Dedifferentiated amniotic fluid mesenchymal stem cell (primary cell): Measurements from ENCODE around the gene BACH1.
"Not testable (repeated sequence)": the region's sequence is repeated elsewhere in the genome, so short reads cannot be mapped to it uniquely, and the experiment has no call there.

Source experiments
- DNase-seq: peaks from one replicate; pipeline ENCODE4 v3.0.0-alpha.2; 2016; ENCODE audit errors: extremely low spot score

The BACH1 gene

GRCh38 chr21:29346771-29347170, 48.0 kb downstream of the BACH1 start:
- no peak for DNase-seq

- no peak for DNase-seq
These were observed 48.6 kb downstream of the BACH1 start for GRCh38 chr21:29347274-29347681.

DNA sequence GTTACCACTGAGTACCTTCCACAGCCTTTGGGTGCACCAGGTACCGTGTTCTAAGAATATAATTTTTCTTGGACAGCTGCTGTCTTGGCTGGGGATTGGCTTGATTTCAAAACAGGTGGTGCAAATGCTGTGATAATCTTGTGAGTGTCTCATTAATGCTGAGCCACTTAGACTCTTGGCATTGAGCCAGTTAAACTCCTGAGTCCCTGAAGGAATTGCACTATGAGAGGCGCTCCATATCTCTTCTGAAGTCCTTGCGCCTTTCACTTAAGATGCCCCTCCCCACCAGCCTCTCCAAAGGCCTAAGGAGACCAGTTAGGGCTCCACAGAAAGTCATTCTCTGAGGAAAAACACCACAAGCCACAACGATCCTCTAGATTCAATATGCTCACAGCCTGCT, 51.0 kb downstream of the BACH1 start:
- DNase-seq, result no peak

DNA sequence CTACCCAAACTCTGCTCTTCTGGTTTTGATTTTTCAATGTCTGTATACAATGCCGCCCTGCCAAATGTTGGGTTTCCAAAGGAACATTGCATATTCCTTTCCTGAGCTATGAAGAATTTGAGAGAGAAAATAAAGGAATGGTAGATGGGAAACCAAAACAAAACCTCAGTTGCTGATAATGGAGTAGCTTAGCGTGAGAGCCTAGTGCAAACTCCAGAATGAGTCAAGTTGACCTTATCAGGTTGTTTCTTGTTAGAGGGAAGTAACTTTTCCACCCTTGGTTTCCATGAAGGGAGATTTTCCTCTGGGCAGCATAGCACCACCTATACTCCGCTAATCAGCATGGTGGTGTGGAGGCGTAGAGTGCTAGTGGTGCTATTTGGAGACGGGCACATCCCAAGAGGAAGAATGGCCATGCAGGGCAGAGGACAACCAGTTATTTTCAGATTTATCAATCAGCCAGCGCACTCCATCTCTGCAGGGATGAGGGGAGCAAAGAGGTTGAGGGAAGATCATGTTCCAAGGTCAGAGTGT, 51.6 kb downstream of the BACH1 start:
- DNase-seq, result no peak

GRCh38 chr21:29351691-29352090, 53.0 kb downstream of the BACH1 start:
- peak; percentile 60 for DNase-seq

DNA sequence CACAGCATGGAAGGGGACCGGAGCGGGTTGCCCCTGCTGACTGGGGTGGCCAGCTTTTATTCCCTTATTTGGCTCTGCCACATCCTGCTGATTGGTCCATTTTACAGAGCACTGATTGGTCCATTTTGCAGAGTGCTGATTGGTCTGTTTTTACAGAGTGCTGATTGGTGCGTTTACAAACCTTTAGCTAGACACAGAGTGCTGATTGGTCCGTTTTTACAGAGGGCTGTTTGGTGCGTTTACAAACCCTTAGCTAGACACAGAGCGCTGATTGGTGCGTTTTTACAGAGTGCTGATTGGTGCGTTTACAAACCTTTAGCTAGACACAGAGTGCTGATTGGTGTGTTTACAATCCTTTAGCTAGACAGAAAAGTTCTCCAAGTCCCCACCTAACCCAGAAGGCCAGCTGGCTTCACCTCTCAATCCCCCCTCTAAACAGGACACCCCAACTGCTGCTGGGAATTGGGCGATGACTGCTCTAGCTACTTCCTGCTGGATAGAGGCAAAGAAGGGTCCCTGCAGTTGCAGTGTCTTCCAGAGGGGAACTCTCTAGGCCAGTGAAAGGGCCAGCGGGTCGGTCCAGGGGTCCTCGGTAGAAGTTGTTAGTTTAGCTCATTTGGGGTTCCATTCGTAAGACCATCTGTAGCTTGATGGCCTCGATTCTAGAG, 56.5 kb downstream of the BACH1 start:
- DNase-seq, result not testable (repeated sequence)

- DNase-seq, result not testable (repeated sequence)
These were observed 57.6 kb downstream of the BACH1 start for GRCh38 chr21:29356291-29356690.

- DNase-seq, result not testable (repeated sequence)
These were observed 58.1 kb downstream of the BACH1 start for GRCh38 chr21:29356810-29357209.

- no peak for DNase-seq
These were observed 61.0 kb downstream of the BACH1 start for GRCh38 chr21:29359718-29360117.

DNA sequence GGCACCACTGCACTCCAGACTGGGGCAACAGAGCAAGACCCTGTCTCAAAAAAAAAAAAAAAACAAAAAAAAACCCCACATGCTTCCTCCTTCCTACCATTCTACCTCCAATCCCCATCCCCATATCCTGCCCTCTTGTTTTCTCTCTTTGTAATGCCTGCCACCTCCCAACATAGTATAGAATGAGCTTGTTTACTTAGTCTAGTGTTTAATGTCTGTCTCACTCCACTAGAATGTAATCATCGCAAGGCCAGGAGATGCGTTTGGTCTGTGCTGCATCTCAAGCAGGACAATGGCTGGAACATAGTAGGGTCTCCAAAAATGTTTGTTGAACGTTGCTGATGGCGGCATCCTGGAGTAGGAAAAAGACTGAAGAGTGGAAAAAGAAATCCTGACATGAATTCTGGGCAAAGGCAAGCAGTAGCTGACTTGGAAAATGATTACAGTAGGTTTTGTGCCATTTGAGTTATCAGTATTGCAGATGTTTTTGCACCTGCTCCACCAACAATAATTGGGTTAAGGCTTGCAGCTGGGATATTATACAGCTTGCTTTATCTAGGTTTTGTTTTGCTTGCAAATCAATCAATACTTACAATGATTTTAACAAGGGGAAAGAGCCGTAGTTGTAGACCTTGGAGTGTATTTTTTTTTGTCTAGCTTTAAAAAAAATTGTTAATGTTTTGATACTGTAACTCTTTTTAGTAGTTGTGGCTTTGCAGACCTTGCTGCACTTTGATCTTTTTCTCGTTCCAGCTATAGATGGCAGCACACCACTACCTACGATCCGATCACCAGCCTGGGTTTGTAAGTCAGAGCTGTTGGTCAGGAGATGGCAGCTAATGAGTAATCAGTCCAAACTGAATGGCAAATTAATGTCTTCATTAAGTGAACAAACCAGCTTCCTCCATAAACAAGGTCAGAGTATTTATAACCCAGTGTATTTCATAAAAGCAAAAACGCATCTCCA, 62.4 kb downstream of the BACH1 start:
- DNase-seq, result no peak

DNA sequence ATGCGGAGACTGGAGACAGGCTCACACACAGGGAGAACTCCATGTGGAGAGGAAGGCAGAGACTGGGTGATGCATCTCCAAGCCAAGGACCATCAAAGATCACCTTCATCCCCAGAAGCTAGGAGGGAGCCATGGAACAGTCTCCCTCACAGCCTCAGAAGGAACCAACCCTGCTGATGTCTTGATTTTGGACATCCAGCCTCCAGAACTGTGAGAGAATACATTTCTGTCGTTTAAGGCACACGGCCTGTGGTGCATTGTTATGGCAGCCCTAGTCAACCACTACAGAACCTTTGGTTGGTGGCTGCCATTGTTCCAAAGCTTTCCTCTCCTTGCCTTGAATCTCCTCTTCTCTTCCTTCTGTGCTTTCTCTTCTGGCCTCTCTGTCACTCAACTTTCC, 64.0 kb downstream of the BACH1 start:
- no peak for DNase-seq

GRCh38 chr21:29365661-29366265, 67.0 kb downstream of the BACH1 start:
- no peak for DNase-seq

- no peak for DNase-seq
These were observed 67.8 kb downstream of the BACH1 start for GRCh38 chr21:29366532-29366931.

DNA sequence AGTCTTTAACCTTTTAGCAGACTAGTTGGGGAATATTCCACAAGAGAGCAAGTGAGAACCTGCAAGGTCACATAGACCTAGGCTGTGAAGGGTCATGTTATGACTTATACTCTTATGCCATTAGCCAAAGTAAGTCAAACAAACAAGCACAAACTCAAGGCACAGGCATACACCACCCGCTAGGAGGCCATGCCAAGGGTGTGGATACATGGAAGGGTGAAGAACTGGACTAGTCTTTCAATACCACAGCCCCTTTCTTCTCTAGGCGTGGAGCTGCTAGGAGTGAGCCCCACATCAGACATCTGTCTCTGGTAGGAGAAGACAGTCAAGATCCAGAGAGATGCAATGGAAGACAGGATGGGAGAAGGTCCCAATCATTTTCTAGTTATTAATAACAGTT, 68.6 kb downstream of the BACH1 start:
- no peak for DNase-seq

- DNase-seq, result no peak
These were observed 70.2 kb downstream of the BACH1 start for GRCh38 chr21:29368906-29369305.

DNA sequence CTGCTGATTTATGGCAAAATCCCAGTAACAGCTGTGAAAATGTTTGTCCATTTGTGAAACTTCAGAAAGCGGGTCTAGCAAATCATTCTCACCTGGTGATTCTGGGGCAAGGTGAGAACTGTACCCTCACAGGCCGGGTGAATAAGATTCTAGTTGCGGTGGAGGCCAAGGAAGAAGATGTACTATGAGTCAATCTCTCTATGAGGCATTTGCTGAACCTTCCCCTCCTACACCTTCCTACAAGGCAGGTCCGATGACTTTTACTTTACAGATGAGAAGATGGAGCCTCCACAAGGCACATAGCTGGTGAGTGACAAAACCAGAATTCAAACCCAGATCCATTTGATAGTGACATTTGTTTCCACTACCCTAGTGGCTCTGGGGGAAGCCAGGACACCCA, 72.7 kb downstream of the BACH1 start:
- DNase-seq, result no peak

DNA sequence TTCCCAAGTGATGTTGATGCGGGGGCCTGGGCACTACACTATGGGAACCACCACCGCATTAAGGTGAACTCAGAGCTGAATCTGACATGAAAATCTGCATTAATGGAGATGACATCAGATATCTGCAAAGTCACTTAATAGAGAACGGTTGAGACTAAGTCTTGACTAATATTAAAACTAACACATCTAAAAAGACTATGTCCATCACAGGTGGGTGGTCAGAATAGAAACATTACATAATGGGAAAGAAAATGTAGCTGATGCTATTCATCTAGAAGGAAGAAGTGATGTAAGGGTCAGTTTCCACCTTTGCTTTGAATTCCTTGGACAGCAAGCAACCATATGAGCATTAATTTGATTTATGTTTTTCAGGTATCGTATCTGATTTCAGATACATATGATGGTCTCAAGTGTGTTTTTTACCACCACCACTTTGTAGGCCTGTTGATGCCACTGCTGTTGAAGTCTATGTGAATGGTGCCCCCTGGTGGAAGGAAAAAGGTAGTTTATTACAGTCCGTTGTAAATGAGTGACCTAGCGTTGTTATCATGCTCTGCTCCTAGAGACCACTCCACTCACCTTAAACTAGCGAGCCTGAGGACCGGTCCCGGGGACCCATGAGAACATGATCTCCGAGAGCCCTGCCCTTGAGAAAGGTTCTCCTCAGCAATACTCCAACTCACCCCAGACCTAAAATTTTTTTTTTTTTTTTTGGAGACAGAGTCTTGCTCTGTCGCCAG, 73.5 kb downstream of the BACH1 start:
- peak; percentile 87 for DNase-seq

GRCh38 chr21:29374481-29374880, 75.8 kb downstream of the BACH1 start:
- DNase-seq, result no peak

DNA sequence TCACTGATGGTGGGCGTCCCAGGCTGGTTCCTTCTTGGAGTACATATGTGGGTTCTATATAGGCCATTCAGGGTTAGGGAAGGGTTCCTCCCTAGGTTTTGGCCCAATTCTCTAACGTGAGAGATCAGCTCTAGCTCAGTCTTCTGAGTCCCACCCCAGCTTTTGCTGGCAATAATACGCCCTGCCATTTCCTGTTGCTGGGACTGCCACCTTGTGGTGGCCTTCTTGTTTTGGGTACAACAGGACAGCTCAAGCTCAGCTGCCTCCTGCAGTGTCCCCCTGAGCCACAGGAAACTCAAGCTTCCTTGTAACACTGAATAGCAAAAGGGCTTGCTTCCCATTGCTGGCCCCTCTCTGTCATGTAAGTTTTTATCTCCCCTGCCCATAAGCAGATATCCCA, 77.8 kb downstream of the BACH1 start:
- no peak for DNase-seq

DNA sequence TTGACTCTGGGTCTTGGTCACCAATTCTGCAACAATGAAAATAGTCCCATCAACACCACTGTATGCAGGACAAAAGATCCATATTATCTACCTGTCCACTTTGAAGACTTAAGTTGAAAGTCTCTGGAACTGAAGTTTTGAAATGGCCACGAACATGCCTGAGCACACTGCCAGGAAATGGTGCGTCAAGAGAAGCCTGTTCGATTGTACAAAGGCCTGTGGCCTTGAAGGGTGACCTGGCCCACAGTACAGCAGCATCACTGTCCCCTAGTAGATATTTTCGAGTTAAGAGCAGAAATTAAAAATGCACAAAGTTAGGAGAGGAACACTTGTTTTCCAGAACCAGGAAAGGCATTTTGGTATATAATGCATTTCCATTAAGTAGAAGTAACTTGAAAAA, 78.5 kb downstream of the BACH1 start:
- no peak for DNase-seq

DNA sequence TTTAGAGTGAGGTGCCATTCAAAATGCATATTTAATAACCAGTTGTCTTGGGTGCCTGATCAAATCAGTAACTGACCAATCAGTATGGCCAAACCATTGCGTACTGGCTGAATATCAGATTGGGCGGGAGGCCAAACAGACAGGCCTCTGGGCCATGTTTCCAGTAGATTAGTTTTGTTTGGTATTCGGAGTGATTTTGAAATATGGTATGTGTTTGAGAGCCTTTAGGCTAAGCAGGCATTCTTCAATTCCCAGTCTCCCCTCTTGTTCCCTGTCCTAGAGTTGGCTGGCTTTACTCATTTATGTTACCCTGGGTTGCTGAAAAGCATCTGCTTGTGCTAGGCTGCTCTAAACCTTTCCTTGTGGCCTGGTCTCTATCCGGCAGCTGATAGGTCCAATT, 80.1 kb downstream of the BACH1 start:
- peak; percentile 58 for DNase-seq
